ENCODE measurements around the gene LRRFIP1. TPM values are rescaled to one million over a fixed set of nuclear protein-coding genes. Genes with fewer than 3 reads are reported as not detected.
A peak's percentile ranks its signal among the peaks of the same experiment; 100 is the strongest.

The LRRFIP1 gene
- total and polyA plus RNA-seq, 2 donors (not counting 1 experiment from before 2014, with no cell fraction given): 42.0 to 139 TPM

GRCh38 chr2:237672731-237673129 is 45.3 kb downstream of the LRRFIP1 start:
- Histone ChIP-seq H3K36me3 (replicated peaks in 1 of 2; ENCODE audit: control extremely low read depth in 1 of 2, control insufficient read depth in 1 of 2, extremely low read depth in 1 of 2, insufficient read depth in 2 of 2, low read length in 1 of 2) (no peaks in the 10 kb centered on the region), H3K4me3 (ENCODE audit: control extremely low read depth in 1 of 5, extremely low read depth in 1 of 5, insufficient read depth in 1 of 5, low read depth in 2 of 5, low read length in 4 of 5) (peak overlapping the region in 2 of 5 experiments; percentile 53 to 72), H3K4me1 (ENCODE audit: control insufficient read depth in 2 of 2, insufficient read depth in 2 of 2, low read length in 2 of 2) (peaks cover 73 to 87% of the 10 kb centered on the region in 2 donors), H3K9me3 (ENCODE audit: control extremely low read depth in 1 of 3, control insufficient read depth in 2 of 3, insufficient read depth in 1 of 3, low read length in 2 of 3) (no peaks in the 10 kb centered on the region), H3K27ac (ENCODE audit: low read length in 2 of 2) (peak overlapping the region; percentile 97 to 99), H2AFZ (ENCODE audit: insufficient read depth, low read depth, low read length, poor library complexity, severe bottlenecking) (no peak overlapping the region), H3K27me3 (replicated peaks in 1 of 4; ENCODE audit: control extremely low read depth in 1 of 4, control insufficient read depth in 3 of 4, insufficient read depth in 4 of 4, low read length in 3 of 4) (peaks cover 0 to 7% (median 3%) of the 10 kb centered on the region in 4 experiments), H3K9ac (ENCODE audit: low read length) (peak overlapping the region; percentile 76), H3K4me2 (replicated peaks; ENCODE audit: low read depth, low read length, poor library complexity, severe bottlenecking) (peak overlapping the region; percentile 88), H3K79me2 (ENCODE audit: control insufficient read depth, insufficient read depth, low read length) (peaks cover 7% of the 10 kb centered on the region), H4K20me1 (ENCODE audit: control insufficient read depth, insufficient read depth, low read length, poor library complexity, severe bottlenecking) (no peaks in the 10 kb centered on the region)
- Mint-ChIP-seq H3K27me3 (peaks cover 6% of the 10 kb centered on the region), H3K4me1 (peaks cover 82% of the 10 kb centered on the region), H3K4me3 (peak overlapping the region; percentile 92), H3K27ac (peak overlapping the region; percentile 96), H3K9me3 (ENCODE audit: insufficient read depth) (no peaks in the 10 kb centered on the region)
- intact Hi-C loops (cut with micrococcal nuclease): loop anchor here (1.0 to 10.0 kb wide), 9 partner anchors 16 to 612 kb away; partner anchors contain the start of genes PER2 and UBE2F
- no peak for TF ChIP-seq EZH2 (IDR thresholded peaks at IDR 0.05; ENCODE audit: borderline replicate concordance, insufficient read depth, low read depth, low read length, poor library complexity, severe bottlenecking)
- TF ChIP-seq CTCF (IDR thresholded peaks at IDR 0.05): no peak
- CTCF ChIA-PET: interaction anchor here (0.8 to 10.2 kb wide), 28 partner anchors 8 to 160 kb away, joined by 3 to 350 read pairs (median 7); no protein-coding TSS in a partner anchor
- no peak for ATAC-seq (ENCODE audit: low read depth)
- DNase-seq: no peak
- POLR2A ChIA-PET: interaction anchor here (0.5 to 7.2 kb wide), 5 partner anchors 18 to 72 kb away, joined by 3 to 154 read pairs (median 9); no protein-coding TSS in a partner anchor
- WGBS (ENCODE audit: insufficient coverage): 68% methylated on average over 7 of the region's 8 CpGs
